GM10248 (cell line): ENCODE measurements around the gene DCDC1.
"Not testable (repeated sequence)": the region's sequence is repeated elsewhere in the genome, so short reads cannot be mapped to it uniquely, and the experiment has no call there.

Experiments used
- CTCF ChIA-PET: fragments of 300-600 bp; sonication (Branson Sonifier 250); formaldehyde crosslinking; extraction: SDS; loops from one replicate; lab custom pipeline; 2021; ENCODE audit warnings: antibody characterized with exemption; lab: Yijun Ruan, JAX
- POLR2A ChIA-PET: fragments of 350-650 bp; sonication (Branson Sonifier 250); formaldehyde crosslinking; extraction: SDS; loops from one replicate; lab custom pipeline; 2020; ENCODE audit warnings: antibody characterized with exemption; lab: Yijun Ruan, JAX
- DNase-seq: peaks from one replicate; pipeline ENCODE4 v3.0.0; 2012; ENCODE audit errors: extremely low spot score
- CTCF ChIP-seq: IDR thresholded peaks from 2 replicates; pipeline ENCODE4 v1.5.1; 2012; ENCODE audit warnings: mild to moderate bottlenecking, low read depth; ENCODE audit errors: extremely low read depth, missing control alignments, control extremely low read depth

Gene DCDC1

GRCh38 chr11:31323145-31323544, 46.4 kb downstream of the DCDC1 start:
- TF ChIP-seq CTCF = no peak
- DNase-seq = no peak
- ChIA-PET POLR2A (no interaction called here), CTCF (interaction anchor here (1.0 kb wide), 1 partner anchor 11 kb away, joined by 3 read pairs; no protein-coding TSS in a partner anchor)

DNA sequence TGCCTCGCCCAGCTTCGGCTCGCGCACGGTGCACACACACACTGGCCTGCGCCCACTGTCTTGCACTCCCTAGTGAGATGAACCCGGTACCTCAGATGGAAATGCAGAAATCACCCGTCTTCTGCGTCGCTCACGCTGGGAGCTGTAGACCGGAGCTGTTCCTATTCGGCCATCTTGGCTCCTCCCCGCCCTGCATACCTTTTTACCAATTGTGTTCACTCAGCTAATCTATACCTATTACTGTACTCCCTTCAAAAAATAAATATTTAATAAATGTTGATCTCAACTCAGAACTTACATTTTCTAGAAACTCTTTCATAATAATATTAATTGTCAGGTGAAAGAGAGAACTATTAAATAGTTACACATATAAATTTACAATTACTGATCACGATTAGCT, 48.0 kb downstream of the DCDC1 start:
- POLR2A ChIA-PET, DNase-seq, CTCF ChIA-PET: not testable (repeated sequence)

DNA sequence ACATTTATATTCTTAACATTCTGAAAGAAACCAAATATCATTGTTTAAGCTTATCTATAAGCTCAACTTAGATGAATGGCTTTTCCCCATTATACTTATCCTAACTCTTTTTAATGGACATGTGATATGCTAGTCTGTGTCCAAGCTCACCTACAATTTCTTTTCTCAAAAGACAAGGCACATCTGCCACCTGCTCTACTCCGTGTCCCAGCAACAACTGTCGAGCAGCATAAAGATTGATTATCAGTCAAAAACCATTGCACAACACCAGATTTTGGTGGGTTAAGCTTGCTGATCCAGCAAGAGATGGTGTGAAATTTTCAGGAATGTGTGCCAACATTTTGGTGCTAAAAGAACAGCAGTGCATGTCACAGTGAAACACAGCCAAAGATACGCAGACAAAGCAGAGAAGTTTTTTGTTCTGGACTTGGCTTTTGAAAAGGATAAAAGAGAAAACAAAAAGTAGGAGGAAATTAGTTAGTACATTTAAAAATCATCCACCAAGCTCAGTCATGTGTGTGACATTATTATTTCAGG, 65.8 kb downstream of the DCDC1 start:
- ChIA-PET POLR2A (no interaction called here), CTCF (interaction anchor here (1.5 kb wide), 1 partner anchor 24 kb away, joined by 3 read pairs; no protein-coding TSS in a partner anchor)
- DNase-seq = no peak
- no peak for TF ChIP-seq CTCF

DNA sequence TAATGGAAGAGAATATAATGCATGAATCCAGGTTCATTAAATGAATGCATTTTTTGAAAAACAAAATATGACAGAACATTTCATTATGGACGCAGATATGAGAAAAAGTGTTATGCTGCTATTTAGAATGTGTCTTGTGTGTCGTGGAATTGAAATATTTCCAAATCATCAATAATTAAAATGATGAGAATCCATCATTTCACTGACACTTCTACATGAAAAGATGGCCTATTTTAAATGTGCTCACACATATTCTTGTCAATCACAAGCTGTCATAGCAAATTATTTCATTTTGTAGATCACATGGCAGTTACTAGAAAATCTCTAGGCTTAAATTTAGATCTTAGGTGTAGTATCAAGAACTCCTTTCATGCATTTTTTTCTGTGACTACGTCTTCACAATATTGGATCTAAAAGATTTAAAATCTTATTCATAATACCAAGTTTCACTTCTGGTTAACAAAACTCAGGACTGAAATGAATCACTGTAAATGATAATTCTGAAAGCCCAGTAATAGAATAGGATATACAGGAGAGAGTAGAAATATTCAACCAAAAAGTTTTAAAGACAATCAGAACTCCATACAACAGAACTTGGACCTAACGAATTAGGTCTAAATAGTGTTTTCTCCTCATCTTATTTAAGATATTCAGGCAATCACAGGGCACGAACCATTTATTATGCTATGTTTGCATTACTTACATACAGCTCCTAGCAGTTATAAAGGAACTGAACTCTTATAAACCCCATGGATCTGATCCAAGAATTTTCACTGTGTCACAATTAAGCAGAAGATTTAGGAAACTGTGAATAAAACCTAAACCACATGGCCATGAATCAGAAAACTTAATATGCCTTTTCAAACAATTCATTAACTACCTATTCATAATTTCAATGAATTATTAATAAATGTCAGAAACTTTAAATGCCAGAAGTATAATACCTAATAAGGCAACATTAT, 67.7 kb downstream of the DCDC1 start:
- no peak for DNase-seq
- no peak for TF ChIP-seq CTCF
- ChIA-PET POLR2A (no interaction called here), CTCF (no interaction called here)

DNA sequence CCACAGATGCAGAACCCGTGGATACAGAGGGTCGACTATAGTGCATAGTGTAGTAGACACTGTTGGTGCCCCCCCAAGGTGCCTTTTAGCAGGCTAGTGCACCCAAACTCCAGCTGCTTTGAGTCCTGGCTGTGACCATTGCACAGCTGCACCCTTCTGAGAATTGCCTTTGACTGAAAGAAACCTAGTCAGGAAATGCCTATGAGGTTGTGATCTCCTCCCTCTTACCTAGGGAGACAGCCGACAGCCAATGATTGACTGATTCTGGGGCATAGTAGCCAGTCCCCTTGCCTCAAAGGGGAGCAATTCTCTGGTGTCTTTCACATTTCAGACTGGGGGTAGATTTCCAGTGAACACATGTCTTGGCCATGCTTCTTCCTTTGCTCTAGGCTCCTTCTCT, 74.2 kb downstream of the DCDC1 start:
- no peak for DNase-seq
- TF ChIP-seq CTCF = no peak
- POLR2A ChIA-PET = no interaction called here
- CTCF ChIA-PET = interaction anchor here (1.0 kb wide), 1 partner anchor 11 kb away, joined by 3 read pairs; no protein-coding TSS in a partner anchor

- DNase-seq, POLR2A ChIA-PET: not testable (repeated sequence)
- CTCF ChIA-PET = interaction anchor here (0.9 kb wide), 1 partner anchor 10 kb away, joined by 3 read pairs; no protein-coding TSS in a partner anchor
Observed at GRCh38 chr11:31273527-31273926, 96.0 kb downstream of the DCDC1 start.

DNA sequence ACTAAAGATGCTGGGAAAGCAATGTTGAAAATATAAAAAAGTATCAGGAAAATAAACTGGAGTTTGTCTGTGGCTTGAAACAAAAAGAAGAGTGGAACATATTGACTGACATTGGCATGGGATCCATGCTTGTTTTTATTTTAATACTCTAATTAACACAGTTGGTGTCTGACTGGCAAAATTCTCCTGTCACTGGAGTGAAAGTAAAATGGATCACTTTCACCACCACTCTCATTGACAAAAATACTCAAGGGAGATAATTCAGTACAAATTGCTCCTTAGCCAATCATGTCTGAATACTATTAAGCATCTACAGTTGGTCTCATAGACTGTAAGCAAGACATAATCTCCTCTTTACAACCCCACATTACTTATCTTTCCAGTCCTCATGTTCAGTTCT, 101.8 kb downstream of the DCDC1 start:
- CTCF ChIA-PET = interaction anchor here (1.7 kb wide), 1 partner anchor 12 kb away, joined by 3 read pairs; no protein-coding TSS in a partner anchor
- POLR2A ChIA-PET = no interaction called here
- no peak for TF ChIP-seq CTCF
- DNase-seq = no peak
